Measurements from ENCODE around the gene GDF15.
"Not testable (repeated sequence)": the region's sequence is repeated elsewhere in the genome, so short reads cannot be mapped to it uniquely, and the experiment has no call there.

Gene GDF15

DNA sequence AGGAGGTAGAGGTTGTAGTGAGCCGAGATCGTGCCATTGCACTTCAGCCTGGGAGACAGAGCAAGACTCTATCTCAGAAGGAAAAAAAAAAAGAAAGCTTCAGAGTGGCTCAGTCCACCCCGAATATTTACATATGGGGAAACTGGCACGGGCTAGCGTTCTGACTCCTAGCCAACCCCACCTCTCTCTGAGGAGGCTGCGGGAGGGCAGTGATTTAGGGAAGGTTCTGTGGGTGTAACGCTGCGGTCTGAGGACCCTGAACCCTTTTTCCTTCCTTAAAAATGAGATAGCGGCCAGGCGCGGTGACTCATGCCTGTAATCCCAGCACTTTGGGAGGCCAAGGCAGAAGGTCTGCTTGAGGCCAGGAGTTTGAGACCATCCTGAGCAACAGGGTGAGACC is 6.5 kb downstream of the GDF15 start:
- no peak for DNase-seq (ENCODE audit: low read depth)

DNA sequence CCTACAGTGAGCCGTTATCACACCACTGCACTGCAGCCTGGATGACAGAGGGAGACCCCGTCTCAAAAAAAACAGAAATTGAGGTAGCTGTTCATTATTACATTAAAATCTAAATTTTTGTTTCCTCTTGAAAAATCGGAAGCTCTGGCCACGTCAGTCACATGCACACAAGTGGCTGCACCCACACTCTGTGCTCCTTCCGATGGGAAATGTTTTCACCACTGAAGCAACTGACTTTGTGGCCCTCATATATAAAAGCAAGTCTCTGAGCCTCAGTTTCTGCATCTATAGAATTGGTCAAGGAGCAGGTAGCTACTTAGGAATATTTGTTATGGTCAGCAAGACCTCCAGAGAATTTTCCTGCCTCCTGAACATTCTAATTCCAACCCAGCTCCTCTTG is 7.0 kb downstream of the GDF15 start:
- no peak for DNase-seq (ENCODE audit: low read depth)

DNA sequence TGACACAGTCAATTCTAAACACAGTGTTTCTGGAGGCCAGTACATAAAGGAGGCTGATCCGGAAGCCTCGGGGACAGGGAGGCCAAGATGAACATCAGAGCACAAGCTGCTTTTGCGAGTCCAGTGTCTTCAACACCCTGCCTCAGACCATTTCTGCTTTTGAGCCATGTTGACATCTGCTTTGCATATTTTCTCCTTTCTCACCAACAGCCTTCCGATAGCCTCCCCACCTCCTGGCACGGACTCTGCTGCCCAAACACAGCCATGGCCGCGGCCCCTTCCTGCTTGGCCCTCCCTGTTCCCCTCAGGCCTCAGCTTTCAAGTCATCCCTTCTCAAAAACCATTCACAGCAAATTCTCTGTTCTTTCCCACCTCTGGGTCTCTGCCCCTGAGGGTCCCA is 7.9 kb downstream of the GDF15 start:
- no peak for DNase-seq (ENCODE audit: low read depth)

DNA sequence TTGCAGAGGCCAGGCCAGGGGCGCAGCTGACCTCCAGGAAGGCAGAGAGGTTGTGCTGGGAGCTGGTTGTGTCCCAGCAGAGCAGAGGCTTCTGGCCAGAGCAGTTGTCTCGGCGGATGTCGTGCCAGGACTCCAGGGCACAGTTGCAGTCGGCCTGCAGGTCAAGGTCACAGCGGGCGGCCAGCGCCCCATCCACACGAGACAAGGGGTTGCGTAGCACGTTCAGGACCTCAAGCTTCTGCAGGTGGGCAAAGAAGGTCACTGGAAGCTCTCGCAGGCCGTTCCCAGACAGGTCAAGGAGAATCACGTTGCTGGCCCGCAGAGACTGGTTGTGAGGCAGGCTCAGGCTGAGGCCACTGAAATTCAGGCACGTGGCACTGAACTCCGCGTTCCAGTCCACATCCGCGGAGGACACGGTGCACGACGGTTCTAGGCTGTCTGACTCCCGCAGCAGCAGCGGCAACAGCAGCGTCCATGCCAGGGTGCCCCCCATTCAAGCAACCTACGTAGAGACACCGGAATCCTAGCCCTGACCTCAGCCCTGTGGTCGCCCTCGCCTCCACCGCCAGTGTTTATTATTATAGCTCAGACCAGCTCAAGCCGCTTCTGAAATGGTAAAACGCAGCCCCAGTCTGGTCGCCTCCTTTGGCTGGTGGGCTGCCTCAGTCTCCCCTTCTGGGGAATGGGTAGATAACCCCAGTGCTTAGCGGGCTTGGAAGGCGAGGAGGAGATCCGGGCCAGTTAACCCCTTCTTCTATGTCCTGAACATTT is 10.7 kb downstream of the GDF15 start:
- DNase-seq (ENCODE audit: low read depth), result no peak

GRCh38 chr19:18397242-18398202 is 11.6 kb downstream of the GDF15 start, which contains the start of gene LRRC25:
Gene LRRC25, minus strand, starts transcription at chr19:18397622. Its CDS starts 659 bp downstream, at chr19:18396963.
- DNase-seq (ENCODE audit: low read depth), result no peak

GRCh38 chr19:18399008-18399407 is 13.1 kb downstream of the GDF15 start:
- DNase-seq (ENCODE audit: low read depth), result no peak

DNA sequence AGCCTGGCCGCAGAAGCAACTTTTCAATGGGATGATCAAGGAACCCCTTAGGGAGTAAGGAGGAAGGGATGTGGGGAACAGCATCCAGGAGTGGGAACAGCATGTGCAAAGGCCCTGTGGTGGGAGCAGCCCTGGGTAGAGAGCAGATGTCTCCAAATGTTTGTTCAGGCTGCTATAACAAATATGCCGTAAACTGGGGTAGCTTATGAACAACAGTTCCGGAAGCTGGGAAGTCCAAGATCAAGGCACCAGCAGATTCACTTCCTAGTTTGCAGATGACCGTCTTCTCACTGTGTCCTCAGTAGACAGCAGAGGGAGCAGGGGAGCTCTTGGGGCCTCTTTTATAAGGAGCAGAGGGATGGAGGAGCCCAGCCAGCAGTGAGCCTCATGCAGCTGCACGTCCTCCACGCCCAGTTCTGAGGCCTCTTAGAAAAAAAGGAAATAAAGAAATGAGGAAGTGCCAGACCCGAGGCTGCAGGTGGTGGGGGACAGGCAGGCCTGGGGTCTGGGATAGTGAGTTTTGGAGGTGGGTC is 15.7 kb downstream of the GDF15 start:
- DNase-seq (ENCODE audit: low read depth), result no peak

- not testable (repeated sequence) for DNase-seq (ENCODE audit: low read depth)
Observed at GRCh38 chr19:18402455-18403248, 16.7 kb downstream of the GDF15 start.

DNA sequence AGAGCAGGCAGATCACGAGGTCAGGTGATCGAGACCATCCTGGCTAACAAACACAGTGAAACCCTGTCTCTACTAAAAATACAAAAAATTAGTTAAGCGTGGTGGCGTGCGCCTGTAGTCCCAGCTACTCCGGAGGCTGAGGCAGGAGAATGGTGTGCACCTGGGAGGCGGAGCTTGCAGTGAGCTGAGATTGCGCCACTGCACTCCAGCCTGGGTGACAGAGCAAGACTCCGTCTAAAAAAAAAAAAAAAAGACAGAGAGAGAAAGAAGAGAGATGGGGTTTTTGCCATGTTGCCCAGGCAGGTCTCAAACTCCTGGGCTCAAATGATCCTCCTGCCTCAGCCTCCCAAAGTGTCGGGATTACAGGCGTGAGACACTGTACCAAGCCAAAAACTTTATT is 19.8 kb downstream of the GDF15 start:
- not testable (repeated sequence) for DNase-seq (ENCODE audit: low read depth)

- DNase-seq (ENCODE audit: low read depth), result no peak
Observed at GRCh38 chr19:18406749-18407148, 20.8 kb downstream of the GDF15 start.

GRCh38 chr19:18408053-18408476 is 22.1 kb downstream of the GDF15 start:
- no peak for DNase-seq (ENCODE audit: low read depth)

- DNase-seq (ENCODE audit: low read depth), result no peak
Observed at GRCh38 chr19:18412610-18413239, 26.8 kb downstream of the GDF15 start.

DNA sequence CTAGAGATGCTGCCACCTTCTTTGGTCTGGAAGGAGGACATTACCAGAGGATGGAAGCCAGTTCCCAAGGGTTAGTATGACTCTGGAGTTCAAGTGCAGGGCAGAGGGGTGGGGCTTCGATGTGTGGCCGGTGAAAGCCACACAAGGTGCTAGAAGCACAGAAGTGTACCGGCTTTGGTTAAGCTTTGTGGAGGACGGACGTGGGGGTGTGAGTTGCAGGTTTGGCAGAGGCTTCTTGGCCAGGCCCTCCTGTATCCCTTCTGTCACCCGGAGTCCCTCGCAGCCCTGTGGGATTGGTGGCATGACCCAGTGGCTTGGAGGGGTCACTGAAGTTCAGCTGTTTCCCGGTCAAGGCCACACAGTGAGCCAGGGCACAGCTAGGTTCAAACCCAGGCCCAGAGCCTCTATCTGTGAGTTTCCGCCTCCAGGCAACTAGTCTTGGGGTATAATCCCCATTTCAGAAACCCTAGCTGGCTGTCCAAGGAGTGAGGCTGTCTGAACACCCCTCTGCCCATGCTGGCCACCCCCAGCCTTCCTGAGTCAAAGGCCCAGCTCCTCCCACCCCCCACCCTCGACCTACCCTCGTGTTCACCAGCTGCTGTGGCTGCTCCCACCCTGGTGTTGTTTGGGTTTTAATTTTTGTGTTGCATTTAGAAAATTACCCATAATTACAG is 28.7 kb downstream of the GDF15 start:
- no peak for DNase-seq (ENCODE audit: low read depth)

DNA sequence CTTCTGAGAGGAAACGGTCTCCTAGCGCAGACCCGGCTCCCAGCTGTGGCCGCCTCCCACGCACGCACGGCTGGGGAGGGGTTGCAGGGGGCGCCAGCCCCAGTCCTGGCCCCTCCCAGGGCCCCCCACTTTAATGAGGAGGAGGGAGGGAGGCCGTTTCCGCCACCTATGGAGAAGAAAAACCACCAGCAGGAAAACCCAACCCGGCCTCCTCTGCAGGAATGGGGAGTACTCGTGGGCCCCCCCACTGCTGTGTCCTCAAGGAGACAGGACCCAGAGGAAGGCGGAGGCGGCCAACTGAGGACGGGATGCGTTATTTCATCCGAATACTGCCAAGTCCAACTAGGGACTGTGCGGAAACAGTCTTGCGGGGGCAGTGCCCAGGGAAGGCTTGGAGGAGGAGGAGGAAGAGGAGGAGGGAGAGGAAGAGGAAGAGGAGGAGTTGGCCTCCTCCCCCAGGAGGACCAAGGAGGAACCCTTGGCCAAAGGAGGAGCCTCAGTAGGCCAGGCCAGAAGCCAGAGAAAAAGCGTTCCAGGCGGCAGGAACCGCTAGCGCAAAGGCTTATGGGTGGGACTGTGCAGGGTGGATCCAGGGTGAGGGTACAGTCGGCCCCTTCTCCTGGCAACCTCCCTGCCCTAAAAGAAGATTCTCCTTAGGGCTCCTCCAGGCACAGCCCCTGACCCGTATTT is 29.4 kb downstream of the GDF15 start:
- DNase-seq (ENCODE audit: low read depth), result no peak

DNA sequence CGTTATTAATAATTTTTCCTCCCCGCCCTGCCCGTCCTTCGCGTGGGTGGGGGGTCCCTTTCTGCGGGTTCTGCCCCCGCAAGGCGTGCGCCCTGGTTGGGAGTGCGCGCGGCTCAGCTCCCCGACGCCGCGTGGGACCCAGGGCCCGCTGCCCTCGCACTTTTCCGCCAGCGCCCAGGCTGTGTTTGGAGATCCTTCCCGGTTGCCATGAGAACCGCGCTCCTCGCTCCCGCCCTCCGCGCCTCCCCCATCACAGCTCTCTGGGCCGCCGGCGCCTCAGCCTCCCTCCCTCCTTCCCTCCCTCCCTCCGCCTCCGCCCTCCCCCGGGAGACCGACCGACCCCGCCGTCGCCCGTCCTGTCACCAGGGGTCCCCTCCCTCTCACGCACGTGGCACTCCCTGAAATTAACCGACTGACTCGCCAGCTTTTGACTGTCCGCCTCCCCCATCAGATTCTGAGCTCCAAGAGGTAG is 30.9 kb downstream of the GDF15 start:
- no peak for DNase-seq (ENCODE audit: low read depth)

DNA sequence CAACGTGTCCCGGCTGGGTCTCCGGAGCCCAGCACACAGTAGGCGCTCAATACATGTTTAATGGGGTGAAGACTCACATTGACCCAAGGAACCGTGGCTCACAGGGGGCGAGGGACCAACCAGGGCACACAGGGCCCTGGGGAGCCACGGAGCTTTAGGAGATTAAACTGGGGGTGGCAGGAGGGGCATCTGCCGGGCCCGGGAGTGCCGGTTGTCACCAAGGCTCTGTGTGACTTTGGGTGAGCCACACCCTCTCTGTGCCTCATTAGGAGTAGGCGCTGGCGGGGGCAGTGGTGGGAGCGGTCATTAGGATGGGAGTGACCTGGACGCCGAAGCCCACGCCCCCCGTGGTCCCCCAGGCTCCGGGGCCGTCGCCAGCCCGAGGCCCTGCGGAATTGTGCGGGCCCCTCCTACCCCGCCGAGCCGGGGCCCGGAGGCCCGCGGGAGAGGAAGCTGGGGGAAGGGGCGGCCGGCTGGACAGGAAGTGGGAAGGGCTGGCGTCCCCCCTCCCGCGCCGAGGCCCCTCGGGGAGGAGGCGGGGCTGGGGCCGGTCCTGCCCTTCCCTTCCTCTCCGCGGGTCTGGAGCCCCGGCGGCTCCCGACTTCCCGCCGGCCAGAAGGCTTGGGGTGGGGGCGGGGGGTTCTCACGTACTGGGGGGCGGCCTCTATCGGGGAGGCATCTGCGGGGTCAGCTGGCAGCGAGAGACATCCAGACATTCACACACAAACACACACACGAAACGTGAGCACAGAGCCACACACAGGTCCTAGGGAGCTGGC is 31.5 kb downstream of the GDF15 start:
- DNase-seq (ENCODE audit: low read depth), result no peak

DNA sequence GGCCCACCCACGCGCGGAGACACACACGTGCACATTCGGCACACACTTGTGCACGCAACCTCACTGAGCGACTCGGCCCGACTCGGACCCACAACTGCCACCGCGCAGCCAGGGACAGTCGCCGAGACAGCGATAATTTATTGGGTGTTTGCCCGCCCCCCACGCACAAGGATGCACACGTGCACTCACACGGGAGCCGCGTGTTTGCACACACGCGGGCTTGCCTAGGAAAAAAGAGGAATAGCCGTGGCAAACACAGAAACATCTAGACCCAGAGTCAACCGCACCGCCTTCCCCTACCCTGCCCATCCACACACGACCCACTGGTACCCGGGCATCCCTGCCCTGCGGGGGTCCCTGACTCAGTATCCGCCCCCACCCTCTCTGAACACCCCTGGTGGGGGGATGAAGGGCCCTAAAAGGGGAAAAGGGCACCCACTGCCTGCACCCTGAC is 32.1 kb downstream of the GDF15 start:
- DNase-seq (ENCODE audit: low read depth), result no peak

- DNase-seq (ENCODE audit: low read depth), result no peak
Observed at GRCh38 chr19:18418483-18419194, 32.7 kb downstream of the GDF15 start.

Measured in stimulated activated CD8-positive, alpha-beta memory T cell treated with anti-CD3 and anti-CD28 coated beads, Interleukin-15, amount 100 ng/mL, for 24 hours (primary cell).